Measurements from ENCODE around the gene KCNT1.

KCNT1 gene

DNA sequence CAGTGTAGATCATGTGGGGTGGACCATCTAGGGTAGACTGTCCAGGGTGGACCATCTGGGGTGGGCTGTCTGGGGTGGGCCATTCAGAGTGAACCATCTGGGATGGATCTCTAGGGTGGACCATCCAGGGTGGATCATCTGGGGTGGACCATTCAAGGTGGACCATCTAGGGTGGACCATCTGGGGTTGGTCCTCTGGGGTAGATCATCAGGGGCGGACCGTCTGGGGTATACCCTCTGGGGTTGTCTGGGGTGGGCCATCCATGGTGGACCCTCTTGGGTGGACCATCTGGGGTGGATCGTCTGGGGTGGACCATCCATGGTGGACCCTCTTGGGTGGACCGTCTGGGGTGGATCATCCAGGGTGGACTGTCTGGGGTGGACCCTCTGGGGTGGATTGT is 64.3 kb downstream of the KCNT1 start:
- Histone ChIP-seq H3F3A (ENCODE audit: control insufficient read depth, insufficient read depth) (no peaks in the 10 kb centered on the region), H3K4me2 (ENCODE audit: low read length) (no peak overlapping the region), H3K9me2 (replicated peaks; ENCODE audit: control insufficient read depth, low read length) (no peaks in the 10 kb centered on the region), H3K4me1 (ENCODE audit: control insufficient read depth, low read length) (no peaks in the 10 kb centered on the region), H3K36me3 (ENCODE audit: control insufficient read depth, low read length) (no peaks in the 10 kb centered on the region), H3K27ac (ENCODE audit: low read depth, low read length) (no peak overlapping the region), H3K9me3 (ENCODE audit: control insufficient read depth, insufficient read depth, low read length) (no peaks in the 10 kb centered on the region; the same call in 1 of the 2 replicates), H4K20me1 (ENCODE audit: control insufficient read depth, insufficient read depth, low read depth, low read length) (no peaks in the 10 kb centered on the region), H3K27me3 (ENCODE audit: control insufficient read depth, low read length) (no peaks in the 10 kb centered on the region), H3K79me2 (ENCODE audit: control insufficient read depth, low read length) (no peaks in the 10 kb centered on the region), H3K4me3 (ENCODE audit: low read length) (no peak overlapping the region)
- TF ChIP-seq EZH2phosphoT487 (IDR thresholded peaks at IDR 0.05; ENCODE audit: borderline replicate concordance, low read length), result no peak
- TF ChIP-seq, protein P1, sequence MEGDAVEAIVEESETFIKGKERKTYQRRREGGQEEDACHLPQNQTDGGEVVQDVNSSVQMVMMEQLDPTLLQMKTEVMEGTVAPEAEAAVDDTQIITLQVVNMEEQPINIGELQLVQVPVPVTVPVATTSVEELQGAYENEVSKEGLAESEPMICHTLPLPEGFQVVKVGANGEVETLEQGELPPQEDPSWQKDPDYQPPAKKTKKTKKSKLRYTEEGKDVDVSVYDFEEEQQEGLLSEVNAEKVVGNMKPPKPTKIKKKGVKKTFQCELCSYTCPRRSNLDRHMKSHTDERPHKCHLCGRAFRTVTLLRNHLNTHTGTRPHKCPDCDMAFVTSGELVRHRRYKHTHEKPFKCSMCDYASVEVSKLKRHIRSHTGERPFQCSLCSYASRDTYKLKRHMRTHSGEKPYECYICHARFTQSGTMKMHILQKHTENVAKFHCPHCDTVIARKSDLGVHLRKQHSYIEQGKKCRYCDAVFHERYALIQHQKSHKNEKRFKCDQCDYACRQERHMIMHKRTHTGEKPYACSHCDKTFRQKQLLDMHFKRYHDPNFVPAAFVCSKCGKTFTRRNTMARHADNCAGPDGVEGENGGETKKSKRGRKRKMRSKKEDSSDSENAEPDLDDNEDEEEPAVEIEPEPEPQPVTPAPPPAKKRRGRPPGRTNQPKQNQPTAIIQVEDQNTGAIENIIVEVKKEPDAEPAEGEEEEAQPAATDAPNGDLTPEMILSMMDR (IDR thresholded peaks at IDR 0.05; ENCODE audit: low read depth, low read length, poor library complexity, severe bottlenecking), result no peak

DNA sequence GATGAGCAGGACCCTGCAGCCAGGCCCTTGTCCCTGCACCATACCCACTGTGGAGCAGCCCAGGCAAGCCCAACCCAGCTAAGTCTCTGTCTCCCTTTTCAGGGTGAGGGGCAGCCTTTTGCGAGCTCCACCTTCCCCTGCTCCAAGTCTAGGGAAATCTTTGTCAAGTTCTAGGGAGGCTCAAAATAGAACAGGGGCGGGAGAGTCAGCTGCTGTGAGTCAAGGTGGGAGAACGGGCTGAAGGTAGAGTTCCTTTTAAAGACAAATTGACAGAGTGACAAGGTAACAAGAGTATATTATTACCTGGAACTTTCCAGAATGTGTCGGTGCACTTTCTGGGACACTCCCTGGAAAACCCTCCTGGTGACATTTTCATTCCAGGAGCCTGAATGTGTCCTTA is 64.7 kb downstream of the KCNT1 start:
- Histone ChIP-seq H3K27me3 (ENCODE audit: control insufficient read depth, low read length) (no peaks in the 10 kb centered on the region), H3F3A (ENCODE audit: control insufficient read depth, insufficient read depth) (no peaks in the 10 kb centered on the region), H3K9me2 (replicated peaks; ENCODE audit: control insufficient read depth, low read length) (no peaks in the 10 kb centered on the region), H3K4me1 (ENCODE audit: control insufficient read depth, low read length) (no peaks in the 10 kb centered on the region), H3K79me2 (ENCODE audit: control insufficient read depth, low read length) (no peaks in the 10 kb centered on the region), H3K9me3 (ENCODE audit: control insufficient read depth, insufficient read depth, low read length) (no peaks in the 10 kb centered on the region; the same call in 1 of the 2 replicates), H3K4me2 (ENCODE audit: low read length) (no peak overlapping the region), H4K20me1 (ENCODE audit: control insufficient read depth, insufficient read depth, low read depth, low read length) (no peaks in the 10 kb centered on the region), H3K36me3 (ENCODE audit: control insufficient read depth, low read length) (no peaks in the 10 kb centered on the region), H3K27ac (ENCODE audit: low read depth, low read length) (no peak overlapping the region), H3K4me3 (ENCODE audit: low read length) (no peak overlapping the region)
- TF ChIP-seq, protein P1 (IDR thresholded peaks at IDR 0.05; ENCODE audit: low read depth, low read length, poor library complexity, severe bottlenecking), result no peak
- no peak for TF ChIP-seq EZH2phosphoT487 (IDR thresholded peaks at IDR 0.05; ENCODE audit: borderline replicate concordance, low read length)

DNA sequence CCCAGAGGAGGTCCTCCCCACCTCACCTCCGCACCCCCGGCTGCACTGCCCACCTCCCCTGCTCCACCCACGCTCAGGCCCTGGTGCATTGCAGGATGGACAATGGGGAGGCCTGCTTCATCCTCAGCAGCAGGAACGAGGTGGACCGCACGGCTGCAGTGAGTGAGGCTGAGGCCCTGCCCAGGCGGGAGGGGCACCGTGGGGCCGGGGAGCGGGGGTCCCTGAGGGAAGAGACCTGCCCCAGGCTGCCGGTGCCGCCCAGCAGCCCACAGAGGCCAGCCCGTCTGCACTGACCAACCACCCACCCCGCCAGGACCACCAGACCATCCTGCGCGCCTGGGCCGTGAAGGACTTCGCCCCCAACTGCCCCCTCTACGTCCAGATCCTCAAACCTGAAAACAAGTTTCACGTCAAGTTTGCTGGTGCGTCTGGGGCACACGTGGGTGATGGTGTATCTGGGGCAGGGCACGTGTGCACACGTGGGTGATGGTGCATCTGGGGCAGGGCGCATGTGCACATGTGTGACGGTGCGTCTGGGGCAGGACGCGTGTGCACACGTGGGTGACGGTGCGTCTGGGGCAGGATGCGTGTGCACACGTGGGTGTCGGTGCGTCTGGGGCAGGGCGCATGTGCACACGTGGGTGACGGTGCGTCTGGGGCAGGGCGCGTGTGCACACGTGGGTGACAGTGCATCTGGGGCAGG is 66.7 kb downstream of the KCNT1 start:
- no peaks in the 10 kb centered on the region for H3K36me3 ChIP-seq (ENCODE audit: control insufficient read depth, low read length)
- H3K4me2 ChIP-seq (ENCODE audit: low read length), result no peak overlapping the region
- H3K79me2 ChIP-seq (ENCODE audit: control insufficient read depth, low read length), result no peaks in the 10 kb centered on the region
- no peaks in the 10 kb centered on the region for H3K4me1 ChIP-seq (ENCODE audit: control insufficient read depth, low read length)
- H3K9me3 ChIP-seq (ENCODE audit: control insufficient read depth, insufficient read depth, low read length), result no peaks in the 10 kb centered on the region; the same call in 1 of the 2 replicates
- no peaks in the 10 kb centered on the region for H3K27me3 ChIP-seq (ENCODE audit: control insufficient read depth, low read length)
- H3K4me3 ChIP-seq (ENCODE audit: low read length), result no peak overlapping the region
- no peak overlapping the region for H3K27ac ChIP-seq (ENCODE audit: low read depth, low read length)
- H3F3A ChIP-seq (ENCODE audit: control insufficient read depth, insufficient read depth), result no peaks in the 10 kb centered on the region
- no peak for TF ChIP-seq EZH2phosphoT487 (IDR thresholded peaks at IDR 0.05; ENCODE audit: borderline replicate concordance, low read length)
- TF ChIP-seq, protein P1 (IDR thresholded peaks at IDR 0.05; ENCODE audit: low read depth, low read length, poor library complexity, severe bottlenecking), result no peak
- no peaks in the 10 kb centered on the region for H4K20me1 ChIP-seq (ENCODE audit: control insufficient read depth, insufficient read depth, low read depth, low read length)
- no peaks in the 10 kb centered on the region for H3K9me2 ChIP-seq (replicated peaks; ENCODE audit: control insufficient read depth, low read length)

Data from DOHH2 (cell line).